ENCODE measurements around the gene CYP24A1.

The CYP24A1 gene

GRCh38 chr20:54201268-54201846, 27.6 kb upstream of the CYP24A1 start:
- no peak overlapping the region for H3K27ac ChIP-seq (ENCODE audit: low read depth, low read length)
- H3K27me3 ChIP-seq (ENCODE audit: insufficient read depth, low read length): no peaks in the 10 kb centered on the region; the same call in 1 of the 2 replicates
- H3K79me2 ChIP-seq (ENCODE audit: control insufficient read depth, insufficient read depth, low read length, unreplicated experiment): no peaks in the 10 kb centered on the region
- H3K36me3 ChIP-seq (ENCODE audit: insufficient read depth, low read length): no peaks in the 10 kb centered on the region
- H3K4me1 ChIP-seq (ENCODE audit: control insufficient read depth, insufficient read depth, low read length, unreplicated experiment): no peaks in the 10 kb centered on the region
- H2AFZ ChIP-seq (ENCODE audit: low read length, unreplicated experiment): no peak overlapping the region
- no peak overlapping the region for H3K4me3 ChIP-seq (ENCODE audit: low read depth, low read length)

DNA sequence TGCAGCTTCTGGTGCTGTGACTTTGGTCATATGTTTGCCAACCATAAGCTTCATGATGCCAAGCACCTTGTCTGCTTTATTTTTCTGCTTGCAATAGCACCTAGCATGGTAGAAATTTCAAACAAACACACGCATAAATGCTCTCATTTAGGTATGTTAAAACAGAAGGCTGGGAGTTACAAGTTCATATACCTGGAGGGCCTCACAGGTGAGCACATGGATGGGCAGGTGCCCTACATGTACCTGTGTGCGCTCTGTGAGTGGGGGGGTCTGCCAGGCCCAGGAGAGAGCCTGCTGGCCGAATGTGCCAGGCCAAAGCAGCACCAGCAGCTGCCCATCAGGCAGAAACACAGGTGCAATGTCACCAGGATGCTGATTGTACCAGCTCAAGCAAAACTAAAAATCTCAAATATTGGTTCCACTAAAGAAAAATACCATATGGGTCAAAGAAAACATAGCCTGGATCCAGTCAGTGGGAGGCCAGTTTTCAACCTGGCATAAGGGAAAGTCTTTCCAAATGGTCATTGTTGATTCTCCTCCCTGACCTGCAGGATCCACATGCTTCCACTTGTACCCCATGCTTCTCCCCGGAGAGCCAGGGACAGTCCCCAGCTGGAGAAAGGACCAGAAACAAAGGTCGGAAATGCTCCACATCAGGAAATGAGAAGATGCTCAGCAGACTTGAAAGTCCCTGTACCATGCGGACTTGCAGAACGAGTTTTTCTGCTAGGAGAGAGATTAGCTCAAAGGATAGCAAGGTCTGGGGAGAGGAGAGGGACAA, 26.9 kb upstream of the CYP24A1 start:
- no peaks in the 10 kb centered on the region for H3K4me1 ChIP-seq (ENCODE audit: control insufficient read depth, insufficient read depth, low read length, unreplicated experiment)
- H3K36me3 ChIP-seq (ENCODE audit: insufficient read depth, low read length): no peaks in the 10 kb centered on the region
- no peaks in the 10 kb centered on the region for H3K79me2 ChIP-seq (ENCODE audit: control insufficient read depth, insufficient read depth, low read length, unreplicated experiment)
- H3K27ac ChIP-seq (ENCODE audit: low read depth, low read length): no peak overlapping the region
- H2AFZ ChIP-seq (ENCODE audit: low read length, unreplicated experiment): no peak overlapping the region
- H3K4me3 ChIP-seq (ENCODE audit: low read depth, low read length): no peak overlapping the region
- H3K27me3 ChIP-seq (ENCODE audit: insufficient read depth, low read length): no peaks in the 10 kb centered on the region; the same call in 1 of the 2 replicates

DNA sequence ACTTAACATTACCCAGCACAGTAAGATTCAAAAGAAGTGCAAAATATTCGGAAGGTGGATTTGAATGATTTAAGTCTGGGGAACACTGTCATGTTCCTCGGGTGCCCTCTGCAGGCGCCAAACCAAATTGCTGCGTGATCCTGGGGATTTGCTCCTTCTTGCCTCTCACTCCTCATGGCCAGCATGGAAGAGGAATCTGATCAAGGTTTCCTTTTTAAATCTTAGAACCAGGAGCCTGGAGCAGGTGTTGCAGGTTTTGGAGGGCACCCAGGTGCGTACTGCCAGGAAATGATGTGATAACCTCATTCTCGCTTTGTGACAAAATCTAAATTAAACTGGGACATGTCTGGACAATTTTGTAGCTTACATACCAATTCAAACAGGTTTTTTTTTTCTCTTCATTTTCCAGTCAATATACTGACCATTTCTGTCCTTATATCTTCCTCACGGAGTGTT, 26.0 kb upstream of the CYP24A1 start:
- Histone ChIP-seq H3K27me3 (ENCODE audit: insufficient read depth, low read length) (no peaks in the 10 kb centered on the region; the same call in 1 of the 2 replicates), H3K36me3 (ENCODE audit: insufficient read depth, low read length) (no peaks in the 10 kb centered on the region), H2AFZ (ENCODE audit: low read length, unreplicated experiment) (no peak overlapping the region), H3K4me1 (ENCODE audit: control insufficient read depth, insufficient read depth, low read length, unreplicated experiment) (no peaks in the 10 kb centered on the region), H3K27ac (ENCODE audit: low read depth, low read length) (no peak overlapping the region), H3K79me2 (ENCODE audit: control insufficient read depth, insufficient read depth, low read length, unreplicated experiment) (no peaks in the 10 kb centered on the region), H3K4me3 (ENCODE audit: low read depth, low read length) (no peak overlapping the region)

DNA sequence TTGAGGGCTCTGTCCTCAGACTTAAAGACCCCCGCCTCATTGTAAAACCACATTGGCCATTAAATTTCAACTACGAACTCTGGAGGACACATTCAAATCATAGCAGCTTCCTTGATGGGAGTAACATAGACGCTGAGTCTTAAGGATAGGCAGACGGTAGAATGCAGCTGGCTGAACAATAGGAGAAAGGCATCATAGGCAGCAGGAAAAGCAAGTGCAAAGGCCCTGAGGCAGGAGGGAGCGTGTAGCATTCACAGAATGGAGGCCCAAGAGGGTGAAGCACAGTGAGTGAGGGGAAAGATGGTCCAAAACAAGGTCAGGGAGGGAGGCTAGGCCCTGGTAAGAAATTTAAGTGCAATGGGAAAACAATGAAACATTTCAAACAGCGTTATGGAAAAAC, 25.5 kb upstream of the CYP24A1 start:
- no peaks in the 10 kb centered on the region for H3K79me2 ChIP-seq (ENCODE audit: control insufficient read depth, insufficient read depth, low read length, unreplicated experiment)
- H3K27ac ChIP-seq (ENCODE audit: low read depth, low read length): no peak overlapping the region
- H2AFZ ChIP-seq (ENCODE audit: low read length, unreplicated experiment): no peak overlapping the region
- no peak overlapping the region for H3K4me3 ChIP-seq (ENCODE audit: low read depth, low read length)
- H3K36me3 ChIP-seq (ENCODE audit: insufficient read depth, low read length): no peaks in the 10 kb centered on the region
- no peaks in the 10 kb centered on the region; the same call in 1 of the 2 replicates for H3K27me3 ChIP-seq (ENCODE audit: insufficient read depth, low read length)
- no peaks in the 10 kb centered on the region for H3K4me1 ChIP-seq (ENCODE audit: control insufficient read depth, insufficient read depth, low read length, unreplicated experiment)

DNA sequence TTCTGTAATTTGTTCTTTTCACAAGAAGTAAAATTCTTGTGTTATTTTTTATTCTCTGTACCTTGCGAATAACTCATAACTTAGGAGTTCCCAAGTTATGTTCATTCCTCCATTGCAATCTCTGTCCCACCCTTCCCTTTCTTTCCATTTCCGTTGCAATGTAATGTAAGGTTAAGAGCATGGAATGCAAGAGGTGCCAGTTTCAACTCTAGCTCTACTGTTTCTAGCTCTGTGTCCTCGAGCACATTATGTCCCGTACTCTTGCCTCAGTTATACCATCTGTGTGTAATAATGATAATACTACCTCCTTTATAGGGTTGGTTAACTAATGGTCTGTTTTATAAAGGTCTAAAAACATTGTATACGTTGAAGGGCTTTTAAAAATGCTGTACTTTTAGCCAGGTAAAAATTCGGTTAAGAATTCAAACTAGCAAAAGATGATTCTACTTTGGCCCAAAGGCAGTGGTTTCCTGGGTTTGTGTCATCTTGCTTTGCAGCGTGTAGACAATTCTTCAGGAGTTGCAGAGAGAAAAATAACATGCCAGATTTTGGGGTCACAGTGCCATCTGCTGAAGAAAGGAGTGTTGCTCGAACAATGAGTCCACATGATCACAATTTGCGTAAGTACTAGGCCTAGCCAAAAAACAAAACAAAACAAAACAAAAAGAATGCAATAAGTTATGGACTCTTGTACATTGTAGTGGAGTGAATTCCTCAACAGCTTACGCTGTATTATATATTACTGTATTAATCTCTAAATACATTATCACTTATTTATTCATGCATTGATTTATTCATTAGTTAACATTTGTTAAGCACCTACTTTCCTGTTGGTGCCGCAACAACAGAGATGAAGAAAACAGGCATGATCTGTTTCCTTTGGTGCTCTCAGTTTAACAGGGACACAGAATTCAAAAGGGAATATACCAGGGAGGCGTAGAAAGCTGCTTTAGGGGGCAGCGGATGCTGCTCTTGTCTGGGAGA, 24.1 kb upstream of the CYP24A1 start:
- Histone ChIP-seq H3K27me3 (ENCODE audit: insufficient read depth, low read length) (no peaks in the 10 kb centered on the region; the same call in 1 of the 2 replicates), H3K4me3 (ENCODE audit: low read depth, low read length) (no peak overlapping the region), H3K79me2 (ENCODE audit: control insufficient read depth, insufficient read depth, low read length, unreplicated experiment) (no peaks in the 10 kb centered on the region), H2AFZ (ENCODE audit: low read length, unreplicated experiment) (no peak overlapping the region), H3K27ac (ENCODE audit: low read depth, low read length) (no peak overlapping the region), H3K36me3 (ENCODE audit: insufficient read depth, low read length) (no peaks in the 10 kb centered on the region), H3K4me1 (ENCODE audit: control insufficient read depth, insufficient read depth, low read length, unreplicated experiment) (no peaks in the 10 kb centered on the region)

DNA sequence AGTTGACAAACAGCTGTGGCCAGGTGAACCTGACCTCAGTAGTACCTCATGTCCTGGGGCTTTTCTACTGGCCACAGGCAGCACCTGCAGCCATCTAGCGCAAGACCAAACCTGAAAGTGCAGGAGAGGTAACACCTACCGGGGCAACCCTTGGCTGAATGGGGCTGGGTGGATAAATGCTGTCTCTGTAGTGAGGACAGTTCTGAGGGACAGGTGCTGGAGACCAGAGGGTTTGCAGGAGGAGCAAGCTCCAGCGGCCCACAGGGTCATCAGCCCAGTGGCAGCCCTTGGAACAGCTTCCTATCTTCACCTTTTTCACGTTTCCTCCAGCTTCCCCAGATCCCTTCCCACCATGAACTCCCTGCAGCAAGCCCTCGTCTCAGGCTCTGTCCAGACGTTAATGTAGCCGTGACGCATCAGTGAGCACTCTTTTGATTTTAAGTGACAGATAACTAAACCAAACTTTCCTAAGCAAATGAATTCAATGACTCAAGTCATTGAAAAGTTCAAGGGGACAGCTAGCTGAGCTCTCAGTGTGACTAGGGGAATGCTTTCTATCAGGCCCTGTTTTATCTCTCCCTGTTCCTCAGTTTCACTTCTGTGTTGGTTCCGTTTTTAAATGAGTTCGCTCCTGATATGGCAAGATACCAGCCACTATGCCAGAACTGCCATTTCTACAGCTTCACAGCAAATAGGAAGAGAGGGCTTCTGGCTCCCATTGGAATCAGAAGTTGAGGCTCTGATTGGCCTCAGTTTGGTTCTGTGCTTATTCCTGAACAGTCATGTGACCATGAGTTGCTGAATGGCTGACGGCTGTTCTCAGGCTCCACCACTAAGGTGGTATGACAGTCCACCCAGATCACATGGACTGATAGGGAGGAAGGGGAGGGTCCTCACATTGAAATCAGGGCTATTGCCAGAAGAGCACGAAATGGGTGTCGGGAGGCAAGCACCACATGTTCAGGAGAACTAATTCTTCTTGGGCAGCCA, 22.0 kb upstream of the CYP24A1 start:
- Histone ChIP-seq H3K4me1 (ENCODE audit: control insufficient read depth, insufficient read depth, low read length, unreplicated experiment) (no peaks in the 10 kb centered on the region), H3K27me3 (ENCODE audit: insufficient read depth, low read length) (no peaks in the 10 kb centered on the region; the same call in 1 of the 2 replicates), H3K4me3 (ENCODE audit: low read depth, low read length) (no peak overlapping the region), H2AFZ (ENCODE audit: low read length, unreplicated experiment) (no peak overlapping the region), H3K79me2 (ENCODE audit: control insufficient read depth, insufficient read depth, low read length, unreplicated experiment) (no peaks in the 10 kb centered on the region), H3K36me3 (ENCODE audit: insufficient read depth, low read length) (no peaks in the 10 kb centered on the region), H3K27ac (ENCODE audit: low read depth, low read length) (no peak overlapping the region)

- no peaks in the 10 kb centered on the region for H3K79me2 ChIP-seq (ENCODE audit: control insufficient read depth, insufficient read depth, low read length, unreplicated experiment)
- H3K4me1 ChIP-seq (ENCODE audit: control insufficient read depth, insufficient read depth, low read length, unreplicated experiment): no peaks in the 10 kb centered on the region
- no peaks in the 10 kb centered on the region for H3K27me3 ChIP-seq (ENCODE audit: insufficient read depth, low read length)
- no peaks in the 10 kb centered on the region for H3K36me3 ChIP-seq (ENCODE audit: insufficient read depth, low read length)
- no peak overlapping the region for H3K4me3 ChIP-seq (ENCODE audit: low read depth, low read length)
- no peak overlapping the region for H2AFZ ChIP-seq (ENCODE audit: low read length, unreplicated experiment)
- H3K27ac ChIP-seq (ENCODE audit: low read depth, low read length): no peak overlapping the region
Observed at GRCh38 chr20:54194724-54195438, 21.1 kb upstream of the CYP24A1 start.

- Histone ChIP-seq H3K79me2 (ENCODE audit: control insufficient read depth, insufficient read depth, low read length, unreplicated experiment) (no peaks in the 10 kb centered on the region), H2AFZ (ENCODE audit: low read length, unreplicated experiment) (no peak overlapping the region), H3K4me3 (ENCODE audit: low read depth, low read length) (no peak overlapping the region), H3K27me3 (ENCODE audit: insufficient read depth, low read length) (no peaks in the 10 kb centered on the region), H3K4me1 (ENCODE audit: control insufficient read depth, insufficient read depth, low read length, unreplicated experiment) (no peaks in the 10 kb centered on the region), H3K27ac (ENCODE audit: low read depth, low read length) (no peak overlapping the region), H3K36me3 (ENCODE audit: insufficient read depth, low read length) (no peaks in the 10 kb centered on the region)
Observed at GRCh38 chr20:54193817-54194216, 20.0 kb upstream of the CYP24A1 start.

DNA sequence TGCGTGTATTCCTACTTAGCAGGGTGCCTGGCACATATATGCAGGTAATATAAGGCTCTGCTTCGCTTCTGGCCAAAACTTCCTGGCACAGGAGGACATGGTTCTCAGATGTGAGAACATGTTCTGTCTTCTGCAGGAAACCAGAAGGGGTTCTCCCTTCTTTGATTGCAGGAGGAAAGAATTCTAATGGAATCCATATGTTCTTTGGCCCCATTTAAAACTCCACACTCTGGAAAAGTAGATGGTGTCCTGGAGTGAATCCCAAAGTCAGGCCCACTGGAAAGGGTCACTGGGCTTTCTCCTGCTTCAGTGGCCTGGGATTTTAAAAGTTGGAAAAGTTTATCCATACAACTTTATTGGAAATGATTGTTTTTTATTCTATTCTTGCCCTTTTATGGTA, 16.4 kb upstream of the CYP24A1 start:
- Histone ChIP-seq H3K27ac (ENCODE audit: low read depth, low read length) (no peak overlapping the region), H3K4me1 (ENCODE audit: control insufficient read depth, insufficient read depth, low read length, unreplicated experiment) (no peaks in the 10 kb centered on the region), H3K4me3 (ENCODE audit: low read depth, low read length) (no peak overlapping the region), H3K36me3 (ENCODE audit: insufficient read depth, low read length) (no peaks in the 10 kb centered on the region), H3K79me2 (ENCODE audit: control insufficient read depth, insufficient read depth, low read length, unreplicated experiment) (no peaks in the 10 kb centered on the region), H3K27me3 (ENCODE audit: insufficient read depth, low read length) (peaks cover 10% of the 10 kb centered on the region; the same call in 1 of the 2 replicates), H2AFZ (ENCODE audit: low read length, unreplicated experiment) (no peak overlapping the region)
